ENCODE measurements around the gene SLC9A1.
"Not testable (repeated sequence)": the region's sequence is repeated elsewhere in the genome, so short reads cannot be mapped to it uniquely, and the experiment has no call there.

Gene SLC9A1

GRCh38 chr1:27130798-27131197 lies 24.1 kb downstream of the SLC9A1 start:
- no peak for DNase-seq

GRCh38 chr1:27129225-27129624 lies 25.7 kb downstream of the SLC9A1 start:
- no peak for DNase-seq

GRCh38 chr1:27127419-27127818 lies 27.5 kb downstream of the SLC9A1 start:
- no peak for DNase-seq

GRCh38 chr1:27126391-27126790 lies 28.5 kb downstream of the SLC9A1 start:
- DNase-seq = no peak

- not testable (repeated sequence) for DNase-seq
Observed at GRCh38 chr1:27125125-27125524, 29.8 kb downstream of the SLC9A1 start.

- no peak for DNase-seq
Observed at GRCh38 chr1:27124405-27124804, 30.5 kb downstream of the SLC9A1 start.

- no peak for DNase-seq
Observed at GRCh38 chr1:27122652-27123051, 32.3 kb downstream of the SLC9A1 start.

- DNase-seq = no peak
Observed at GRCh38 chr1:27120854-27121253, 34.1 kb downstream of the SLC9A1 start.

- no peak for DNase-seq
Observed at GRCh38 chr1:27118440-27118689, 36.6 kb downstream of the SLC9A1 start.

GRCh38 chr1:27117733-27118439 lies 37.0 kb downstream of the SLC9A1 start:
- no peak for DNase-seq

- no peak for DNase-seq
Observed at GRCh38 chr1:27116697-27117096, 38.2 kb downstream of the SLC9A1 start.

- DNase-seq = no peak
Observed at GRCh38 chr1:27116232-27116631, 38.7 kb downstream of the SLC9A1 start.

- no peak for DNase-seq
Observed at GRCh38 chr1:27114546-27114945, 40.4 kb downstream of the SLC9A1 start.

- no peak for DNase-seq
Observed at GRCh38 chr1:27113861-27114260, 41.1 kb downstream of the SLC9A1 start.

- DNase-seq = peak; percentile 69 to 78
Observed at GRCh38 chr1:27111626-27112573, 43.0 kb downstream of the SLC9A1 start.

GRCh38 chr1:27109103-27109822 lies 45.7 kb downstream of the SLC9A1 start:
- DNase-seq = peak; percentile 50 to 54

GRCh38 chr1:27108588-27108987 lies 46.3 kb downstream of the SLC9A1 start:
- no peak for DNase-seq

GRCh38 chr1:27106561-27107323 lies 48.2 kb downstream of the SLC9A1 start:
- no peak for DNase-seq

- DNase-seq = no peak
Observed at GRCh38 chr1:27105018-27105417, 49.9 kb downstream of the SLC9A1 start.

GRCh38 chr1:27103498-27103897 lies 51.4 kb downstream of the SLC9A1 start:
- DNase-seq = no peak

GRCh38 chr1:27102707-27103468 lies 52.0 kb downstream of the SLC9A1 start:
- DNase-seq = peak; percentile 86 to 89

GRCh38 chr1:27102134-27102706 lies 52.7 kb downstream of the SLC9A1 start:
- no peak for DNase-seq

Data from activated CD4-positive, alpha-beta T cell treated with anti-CD3 and anti-CD28 coated beads, Interleukin-2, amount 50 U/mL, for 48 hours (primary cell).